Measurements from ENCODE around the gene RABGAP1L.
"Not testable (repeated sequence)": the region's sequence is repeated elsewhere in the genome, so short reads cannot be mapped to it uniquely, and the experiment has no call there.

Gene RABGAP1L

GRCh38 chr1:174701565-174701964 lies 542.2 kb downstream of the RABGAP1L start:
- no peak overlapping the region for H3K4me3 Mint-ChIP-seq
- ATAC-seq (replicated peaks; ENCODE audit: extremely low read depth, poor library complexity, severe bottlenecking) (no peak), DNase-seq (ENCODE audit: low spot score in 2 of 2) (no peak)
- H3K27ac Mint-ChIP-seq (ENCODE audit: low read depth), result no peak overlapping the region
- peaks cover 9% of the 10 kb centered on the region for H3K4me1 Mint-ChIP-seq
- H3K27me3 Mint-ChIP-seq, result no peaks in the 10 kb centered on the region
- peaks cover 11% of the 10 kb centered on the region for H3K36me3 Mint-ChIP-seq (ENCODE audit: insufficient read depth)
- H3K9me3 Mint-ChIP-seq, result no peaks in the 10 kb centered on the region

- Mint-ChIP-seq H3K4me3 (no peak overlapping the region), H3K9me3 (no peaks in the 10 kb centered on the region), H3K27me3 (no peaks in the 10 kb centered on the region), H3K27ac (ENCODE audit: low read depth) (no peak overlapping the region), H3K4me1 (peaks cover 5% of the 10 kb centered on the region), H3K36me3 (ENCODE audit: insufficient read depth) (peaks cover 11% of the 10 kb centered on the region)
- DNase-seq (ENCODE audit: low spot score in 2 of 2), result no peak
- no peak for ATAC-seq (replicated peaks; ENCODE audit: extremely low read depth, poor library complexity, severe bottlenecking)
These were observed 542.7 kb downstream of the RABGAP1L start for GRCh38 chr1:174702011-174702410.

GRCh38 chr1:174703309-174703708 lies 544.0 kb downstream of the RABGAP1L start:
- Mint-ChIP-seq H3K9me3 (no peaks in the 10 kb centered on the region), H3K27me3 (no peaks in the 10 kb centered on the region), H3K27ac (ENCODE audit: low read depth) (no peak overlapping the region), H3K4me1 (no peaks in the 10 kb centered on the region), H3K36me3 (ENCODE audit: insufficient read depth) (peaks cover 15% of the 10 kb centered on the region), H3K4me3 (no peak overlapping the region)
- no peak for ATAC-seq (replicated peaks; ENCODE audit: extremely low read depth, poor library complexity, severe bottlenecking)
- DNase-seq (ENCODE audit: low spot score in 2 of 2), result no peak

GRCh38 chr1:174704300-174704699 lies 545.0 kb downstream of the RABGAP1L start:
- Mint-ChIP-seq H3K9me3 (no peaks in the 10 kb centered on the region), H3K27ac (ENCODE audit: low read depth) (no peak overlapping the region), H3K27me3 (no peaks in the 10 kb centered on the region), H3K4me1 (no peaks in the 10 kb centered on the region), H3K36me3 (ENCODE audit: insufficient read depth) (peaks cover 17% of the 10 kb centered on the region), H3K4me3 (no peak overlapping the region)
- ATAC-seq (replicated peaks; ENCODE audit: extremely low read depth, poor library complexity, severe bottlenecking) (no peak), DNase-seq (ENCODE audit: low spot score in 2 of 2) (no peak)

GRCh38 chr1:174710868-174711845 lies 551.8 kb downstream of the RABGAP1L start:
- ATAC-seq (replicated peaks; ENCODE audit: extremely low read depth, poor library complexity, severe bottlenecking) (no peak), DNase-seq (ENCODE audit: low spot score in 2 of 2) (no peak)
- Mint-ChIP-seq H3K27me3 (no peaks in the 10 kb centered on the region), H3K4me1 (peaks cover 8% of the 10 kb centered on the region), H3K36me3 (ENCODE audit: insufficient read depth) (peaks cover 9% of the 10 kb centered on the region), H3K27ac (ENCODE audit: low read depth) (no peak overlapping the region), H3K4me3 (no peak overlapping the region), H3K9me3 (peaks cover 5% of the 10 kb centered on the region)

- H3K27me3 Mint-ChIP-seq; H3K4me1 Mint-ChIP-seq; DNase-seq (ENCODE audit: low spot score in 2 of 2); H3K9me3 Mint-ChIP-seq; H3K4me3 Mint-ChIP-seq; ATAC-seq (replicated peaks; ENCODE audit: extremely low read depth, poor library complexity, severe bottlenecking); H3K27ac Mint-ChIP-seq (ENCODE audit: low read depth): not testable (repeated sequence)
- H3K36me3 Mint-ChIP-seq (ENCODE audit: insufficient read depth), result peaks cover 11% of the 10 kb centered on the region
These were observed 552.5 kb downstream of the RABGAP1L start for GRCh38 chr1:174711848-174712247.

- ATAC-seq (replicated peaks; ENCODE audit: extremely low read depth, poor library complexity, severe bottlenecking) (no peak), DNase-seq (ENCODE audit: low spot score in 2 of 2) (no peak)
- Mint-ChIP-seq H3K4me1 (peaks cover 8% of the 10 kb centered on the region), H3K27me3 (no peaks in the 10 kb centered on the region), H3K36me3 (ENCODE audit: insufficient read depth) (peaks cover 10% of the 10 kb centered on the region), H3K9me3 (peaks cover 5% of the 10 kb centered on the region), H3K4me3 (no peak overlapping the region), H3K27ac (ENCODE audit: low read depth) (no peak overlapping the region)
These were observed 553.2 kb downstream of the RABGAP1L start for GRCh38 chr1:174712541-174712940.

GRCh38 chr1:174713796-174714195 lies 554.5 kb downstream of the RABGAP1L start:
- ATAC-seq (replicated peaks; ENCODE audit: extremely low read depth, poor library complexity, severe bottlenecking) (no peak), DNase-seq (ENCODE audit: low spot score in 2 of 2) (no peak)
- Mint-ChIP-seq H3K27ac (ENCODE audit: low read depth) (no peak overlapping the region), H3K4me3 (no peak overlapping the region), H3K36me3 (ENCODE audit: insufficient read depth) (peaks cover 12% of the 10 kb centered on the region), H3K4me1 (peaks cover 8% of the 10 kb centered on the region), H3K27me3 (no peaks in the 10 kb centered on the region), H3K9me3 (peaks cover 5% of the 10 kb centered on the region)

GRCh38 chr1:174719194-174719593 lies 559.9 kb downstream of the RABGAP1L start:
- peaks cover 14% of the 10 kb centered on the region for H3K36me3 Mint-ChIP-seq (ENCODE audit: insufficient read depth)

GRCh38 chr1:174720618-174721017 lies 561.3 kb downstream of the RABGAP1L start:
- Mint-ChIP-seq H3K36me3 (ENCODE audit: insufficient read depth) (peaks cover 14% of the 10 kb centered on the region), H3K4me3 (no peak overlapping the region), H3K9me3 (no peaks in the 10 kb centered on the region), H3K27ac (ENCODE audit: low read depth) (no peak overlapping the region), H3K4me1 (peaks cover 10% of the 10 kb centered on the region), H3K27me3 (no peaks in the 10 kb centered on the region)
- ATAC-seq (replicated peaks; ENCODE audit: extremely low read depth, poor library complexity, severe bottlenecking), result no peak
- DNase-seq (ENCODE audit: low spot score in 2 of 2), result no peak

More at GRCh38 chr1:174719194-174719593, 559.9 kb downstream of the RABGAP1L start:
- H3K27ac Mint-ChIP-seq (ENCODE audit: low read depth), result no peak overlapping the region
- no peaks in the 10 kb centered on the region for H3K9me3 Mint-ChIP-seq
- H3K27me3 Mint-ChIP-seq, result no peaks in the 10 kb centered on the region
- no peak overlapping the region for H3K4me3 Mint-ChIP-seq
- peaks cover 10% of the 10 kb centered on the region for H3K4me1 Mint-ChIP-seq
- ATAC-seq (replicated peaks; ENCODE audit: extremely low read depth, poor library complexity, severe bottlenecking) (no peak), DNase-seq (ENCODE audit: low spot score in 2 of 2) (no peak)

GRCh38 chr1:174721246-174721645 lies 561.9 kb downstream of the RABGAP1L start:
- Mint-ChIP-seq H3K27me3 (no peaks in the 10 kb centered on the region), H3K27ac (ENCODE audit: low read depth) (no peak overlapping the region), H3K4me3 (no peak overlapping the region), H3K9me3 (no peaks in the 10 kb centered on the region), H3K4me1 (peaks cover 15% of the 10 kb centered on the region), H3K36me3 (ENCODE audit: insufficient read depth) (peaks cover 14% of the 10 kb centered on the region)
- DNase-seq (ENCODE audit: low spot score in 2 of 2) (no peak), ATAC-seq (replicated peaks; ENCODE audit: extremely low read depth, poor library complexity, severe bottlenecking) (no peak)

GRCh38 chr1:174723816-174724215 lies 564.5 kb downstream of the RABGAP1L start:
- Mint-ChIP-seq H3K4me3 (no peak overlapping the region), H3K4me1 (peaks cover 21% of the 10 kb centered on the region), H3K36me3 (ENCODE audit: insufficient read depth) (peaks cover 11% of the 10 kb centered on the region), H3K27ac (ENCODE audit: low read depth) (no peak overlapping the region), H3K27me3 (no peaks in the 10 kb centered on the region), H3K9me3 (no peaks in the 10 kb centered on the region)
- ATAC-seq (replicated peaks; ENCODE audit: extremely low read depth, poor library complexity, severe bottlenecking) (no peak), DNase-seq (ENCODE audit: low spot score in 2 of 2) (no peak)

GRCh38 chr1:174724219-174724618 lies 564.9 kb downstream of the RABGAP1L start:
- Mint-ChIP-seq H3K36me3 (ENCODE audit: insufficient read depth) (peaks cover 11% of the 10 kb centered on the region), H3K27ac (ENCODE audit: low read depth) (no peak overlapping the region), H3K4me1 (peaks cover 20% of the 10 kb centered on the region), H3K27me3 (no peaks in the 10 kb centered on the region), H3K9me3 (no peaks in the 10 kb centered on the region), H3K4me3 (no peak overlapping the region)
- ATAC-seq (replicated peaks; ENCODE audit: extremely low read depth, poor library complexity, severe bottlenecking), result no peak
- no peak for DNase-seq (ENCODE audit: low spot score in 2 of 2)

All from central memory CD8-positive, alpha-beta T cell (primary cell).